HG03342 (cell line): ENCODE measurements around the gene ZNF775.
"Not testable (repeated sequence)": the region's sequence is repeated elsewhere in the genome, so short reads cannot be mapped to it uniquely, and the experiment has no call there.

Experiments
- ATAC-seq: cut with Tn5 transposase; IDR thresholded peaks from one replicate; pipeline ENCODE4 v1.9.1; 2021; ENCODE audit warnings: mild to moderate bottlenecking, moderate library complexity; ENCODE audit not compliant: unreplicated experiment

Gene ZNF775

GRCh38 chr7:150380463-150380862 lies 1.3 kb downstream of the ZNF775 start:
- ATAC-seq, result no peak

GRCh38 chr7:150381096-150381495 lies 2.0 kb downstream of the ZNF775 start:
- no peak for ATAC-seq

DNA sequence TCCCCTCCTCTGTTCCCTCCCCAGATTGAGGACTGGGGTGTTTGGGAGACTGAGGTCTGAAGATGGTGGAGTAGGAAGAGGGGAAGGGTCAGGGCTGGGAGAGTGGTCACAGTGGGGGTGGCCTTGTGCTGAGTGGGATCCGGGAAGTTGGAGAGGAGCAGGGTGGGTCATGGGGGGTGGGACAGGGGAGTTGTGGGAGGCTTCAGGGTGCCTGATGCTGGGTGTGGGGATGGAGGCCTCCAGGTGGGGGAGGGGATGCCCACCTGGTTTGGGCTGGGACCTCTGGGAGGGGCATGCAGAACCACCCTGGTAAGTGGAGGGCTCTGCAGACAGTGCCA lies 2.6 kb downstream of the ZNF775 start:
- ATAC-seq, result no peak

DNA sequence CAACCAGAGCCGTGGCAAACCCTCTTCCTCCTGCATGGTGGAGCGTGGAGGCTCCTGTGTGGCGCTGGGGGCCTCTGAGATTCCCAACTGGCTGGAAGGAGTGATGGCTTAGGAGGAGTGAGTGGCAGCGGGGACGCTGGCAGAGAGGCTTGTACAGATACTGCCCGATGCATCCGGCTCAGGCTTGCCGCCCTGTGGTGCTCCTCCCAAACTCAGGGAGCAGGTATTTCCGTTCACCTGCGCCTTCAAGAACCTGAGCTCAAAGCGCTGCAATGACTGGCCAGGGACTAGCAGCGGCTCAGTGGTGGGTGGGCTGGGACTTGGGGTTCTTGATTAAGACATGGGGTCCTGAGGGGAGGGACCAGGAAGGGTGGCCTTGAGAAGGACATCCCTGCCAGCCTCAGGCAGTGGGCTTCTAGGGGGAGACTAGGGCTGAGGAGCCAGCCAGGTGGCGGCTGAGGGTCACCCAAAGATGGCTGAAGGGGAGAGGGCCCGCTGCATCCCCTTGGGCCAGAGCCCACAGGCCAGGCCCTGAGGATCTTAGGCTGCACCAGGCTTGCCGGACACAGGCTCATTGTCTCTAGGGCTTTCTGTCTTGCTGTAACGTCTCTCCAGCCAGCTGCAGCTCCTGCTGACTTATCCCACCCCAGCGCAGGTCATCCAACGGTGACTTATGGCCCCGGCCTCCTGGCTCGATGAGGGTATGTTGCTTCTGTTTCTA lies 3.2 kb downstream of the ZNF775 start:
- ATAC-seq, result no peak

DNA sequence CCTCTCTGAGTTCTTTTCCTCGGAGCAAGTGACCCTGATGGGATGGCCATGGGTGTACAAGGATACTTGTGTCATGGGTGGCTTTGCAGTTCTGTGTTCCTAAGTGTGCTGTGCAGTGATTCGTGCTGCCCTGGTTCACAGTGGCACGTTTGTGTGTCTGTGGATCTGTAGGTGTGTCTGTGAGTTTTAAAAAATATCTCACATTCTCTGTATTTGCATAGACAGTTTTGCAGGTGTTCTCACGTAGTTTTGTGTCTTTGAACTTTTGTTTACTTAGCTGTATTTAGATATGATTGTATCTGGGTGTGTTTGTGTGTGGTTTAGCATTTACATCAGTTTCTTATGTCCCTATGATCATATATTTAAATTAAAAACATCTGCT lies 3.7 kb downstream of the ZNF775 start:
- ATAC-seq, result no peak

GRCh38 chr7:150383710-150384397 lies 4.7 kb downstream of the ZNF775 start:
- no peak for ATAC-seq

- no peak for ATAC-seq
These were observed 5.5 kb downstream of the ZNF775 start for GRCh38 chr7:150384406-150385301.

- no peak for ATAC-seq
These were observed 6.2 kb downstream of the ZNF775 start for GRCh38 chr7:150385302-150385723.

- ATAC-seq, result not testable (repeated sequence)
These were observed 6.8 kb downstream of the ZNF775 start for GRCh38 chr7:150385884-150386283.

GRCh38 chr7:150388306-150388705 lies 9.2 kb downstream of the ZNF775 start:
- ATAC-seq, result no peak

DNA sequence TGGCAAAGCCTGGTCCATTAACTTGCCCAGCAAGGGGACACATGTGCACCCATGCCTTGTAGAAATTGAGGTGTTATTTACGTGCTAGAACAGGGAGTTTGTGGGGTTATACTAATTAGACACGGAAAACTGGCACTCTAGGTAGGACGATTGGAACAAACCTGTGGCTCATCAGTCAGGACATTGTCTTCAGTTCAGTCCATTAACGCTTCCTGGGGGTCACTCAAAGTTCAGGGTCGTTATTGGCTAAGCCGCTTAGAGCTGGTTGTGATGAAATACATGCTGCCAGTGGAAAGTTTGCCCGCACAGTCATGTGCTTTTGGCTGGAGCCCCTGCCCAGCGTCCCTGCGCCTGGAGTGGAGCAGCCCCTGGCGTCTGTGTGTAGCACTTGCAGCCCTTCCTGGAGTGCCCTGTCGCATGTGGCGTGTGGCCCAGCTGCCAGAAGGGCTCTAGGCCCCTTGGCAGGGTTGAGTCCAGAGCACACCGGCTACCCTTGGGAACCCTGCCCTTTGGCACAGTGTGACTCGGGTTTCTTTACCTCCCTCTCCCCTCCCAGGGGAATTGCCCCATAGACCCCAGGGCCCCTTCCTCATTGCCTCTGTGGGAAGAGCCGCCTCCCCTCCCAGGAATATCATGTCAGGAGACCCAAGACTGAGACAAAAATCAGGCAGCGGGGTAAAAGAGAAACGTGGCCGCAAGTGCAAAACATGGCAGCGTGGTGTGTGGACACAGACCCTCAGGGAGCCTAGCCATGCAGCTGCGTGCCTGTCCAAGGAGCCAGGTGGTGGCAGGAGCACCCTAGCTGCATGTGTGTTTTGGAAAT lies 9.8 kb downstream of the ZNF775 start:
- ATAC-seq, result no peak

- no peak for ATAC-seq
These were observed 10.3 kb downstream of the ZNF775 start for GRCh38 chr7:150389532-150389816.

DNA sequence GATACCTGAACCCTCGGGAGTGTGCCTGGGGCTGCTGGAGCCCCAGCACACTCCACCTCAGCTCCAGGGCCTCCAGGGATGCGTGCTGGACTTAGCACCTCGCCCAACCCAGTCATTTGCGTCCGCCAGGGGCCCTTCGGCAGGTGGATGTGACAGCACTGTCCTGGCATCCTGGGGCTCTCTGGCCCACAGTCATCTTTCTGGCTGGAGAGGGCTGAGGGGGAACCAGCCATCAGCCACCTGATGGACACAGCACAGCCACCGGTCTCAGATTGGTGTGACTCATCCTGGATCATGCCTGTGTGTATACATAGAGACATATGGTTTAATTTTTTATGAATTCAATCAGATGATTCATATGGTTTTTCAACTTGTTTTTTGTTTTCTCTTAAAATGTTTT lies 11.1 kb downstream of the ZNF775 start:
- no peak for ATAC-seq

GRCh38 chr7:150393325-150393724 lies 14.2 kb downstream of the ZNF775 start:
- ATAC-seq, result no peak

DNA sequence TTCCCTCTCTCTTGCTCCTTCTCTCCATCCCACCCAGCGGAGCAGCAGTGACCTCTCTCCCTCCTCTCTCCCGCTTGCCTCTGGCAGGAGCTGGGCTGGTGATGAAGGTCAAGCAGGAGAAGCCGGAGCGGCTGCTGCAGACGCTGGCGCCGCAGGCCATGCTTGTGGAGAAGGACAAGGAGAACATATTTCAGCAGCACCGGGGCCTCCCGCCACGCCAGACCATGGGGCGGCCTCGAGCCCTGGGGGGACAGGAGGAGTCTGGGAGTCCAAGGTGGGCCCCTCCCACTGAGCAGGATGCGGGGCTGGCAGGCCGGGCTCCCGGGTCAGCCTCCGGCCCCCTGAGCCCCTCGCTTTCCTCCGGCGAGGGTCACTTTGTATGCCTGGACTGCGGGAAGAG lies 17.3 kb downstream of the ZNF775 start:
- ATAC-seq, result no peak

GRCh38 chr7:150396851-150397260 lies 17.7 kb downstream of the ZNF775 start:
- no peak for ATAC-seq

DNA sequence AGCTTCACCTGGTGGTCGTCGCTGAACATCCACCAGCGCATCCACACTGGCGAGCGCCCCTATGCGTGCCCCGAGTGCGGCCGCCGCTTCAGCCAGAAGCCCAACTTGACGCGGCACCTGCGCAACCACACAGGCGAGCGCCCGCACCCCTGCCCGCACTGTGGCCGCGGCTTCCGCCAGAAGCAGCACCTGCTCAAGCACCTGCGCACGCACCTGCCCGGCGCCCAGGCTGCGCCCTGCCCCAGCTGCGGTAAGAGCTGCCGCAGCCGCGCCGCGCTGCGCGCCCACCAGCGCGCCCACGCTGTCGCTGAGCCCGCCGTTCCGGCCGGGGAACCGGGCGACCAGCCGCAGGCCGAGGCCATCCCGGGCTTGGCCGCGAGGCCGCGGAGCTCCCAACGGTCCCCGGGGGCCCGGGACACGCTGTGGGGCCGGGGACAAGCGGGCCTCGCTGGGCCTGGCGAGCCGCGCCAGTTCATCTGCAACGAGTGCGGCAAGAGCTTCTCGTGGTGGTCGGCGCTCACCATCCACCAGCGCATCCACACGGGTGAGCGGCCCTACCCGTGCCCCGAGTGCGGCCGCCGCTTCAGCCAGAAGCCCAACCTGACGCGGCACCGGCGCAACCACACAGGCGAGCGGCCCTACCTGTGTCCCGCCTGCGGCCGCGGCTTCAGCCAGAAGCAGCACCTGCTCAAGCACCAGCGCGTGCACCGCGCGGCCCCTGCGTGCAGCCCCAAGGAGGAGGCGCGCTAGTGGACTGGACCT lies 18.4 kb downstream of the ZNF775 start:
- no peak for ATAC-seq

GRCh38 chr7:150398108-150398964 lies 19.2 kb downstream of the ZNF775 start:
- ATAC-seq, result no peak

DNA sequence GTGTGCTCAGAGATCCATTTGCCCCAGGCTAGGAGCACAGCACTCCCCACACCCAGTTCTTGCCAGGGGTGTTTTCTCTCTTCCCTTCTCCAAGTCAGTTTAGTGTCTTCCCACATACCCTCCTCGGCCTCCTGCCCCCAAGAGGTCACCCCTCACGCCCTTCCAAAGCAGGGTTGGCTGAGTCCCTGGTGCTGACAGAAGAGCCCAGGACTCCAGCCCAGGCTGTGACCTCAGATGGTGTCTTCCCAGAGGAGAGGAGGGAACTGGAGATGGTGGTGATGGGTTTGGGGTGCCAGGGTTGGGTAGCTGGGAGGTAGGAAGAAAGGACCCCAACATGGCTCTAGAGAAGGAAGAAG lies 19.8 kb downstream of the ZNF775 start:
- ATAC-seq, result no peak
